ENCODE measurements around the gene NLRP10.

NLRP10 gene

GRCh38 chr11:7967826-7968225 lies 2.6 kb upstream of the NLRP10 start:
- H3K4me3 ChIP-seq (ENCODE audit: low read depth, low read length): no peak overlapping the region
- TF ChIP-seq CTCF (IDR thresholded peaks at IDR 0.05; ENCODE audit: borderline replicate concordance, insufficient read depth, low read depth, low read length): no peak

- TF ChIP-seq CTCF (IDR thresholded peaks at IDR 0.05; ENCODE audit: borderline replicate concordance, insufficient read depth, low read depth, low read length): no peak
- no peak overlapping the region for H3K4me3 ChIP-seq (ENCODE audit: low read depth, low read length)
These were observed 1.9 kb upstream of the NLRP10 start for GRCh38 chr11:7967097-7967496.

- no peak overlapping the region for H3K4me3 ChIP-seq (ENCODE audit: low read depth, low read length)
- TF ChIP-seq CTCF (IDR thresholded peaks at IDR 0.05; ENCODE audit: borderline replicate concordance, insufficient read depth, low read depth, low read length): no peak
These were observed 374 bp downstream of the NLRP10 start for GRCh38 chr11:7964873-7965272.

- no peak overlapping the region for H3K4me3 ChIP-seq (ENCODE audit: low read depth, low read length)
- no peak for TF ChIP-seq CTCF (IDR thresholded peaks at IDR 0.05; ENCODE audit: borderline replicate concordance, insufficient read depth, low read depth, low read length)
These were observed 986 bp downstream of the NLRP10 start for GRCh38 chr11:7964261-7964660.

GRCh38 chr11:7955191-7955590 lies 10.1 kb downstream of the NLRP10 start:
- no peak for TF ChIP-seq CTCF (IDR thresholded peaks at IDR 0.05; ENCODE audit: borderline replicate concordance, insufficient read depth, low read depth, low read length)
- H3K4me3 ChIP-seq (ENCODE audit: low read depth, low read length): no peak overlapping the region

- TF ChIP-seq CTCF (IDR thresholded peaks at IDR 0.05; ENCODE audit: borderline replicate concordance, insufficient read depth, low read depth, low read length): no peak
These were observed 15.3 kb downstream of the NLRP10 start for GRCh38 chr11:7949934-7950333.

GRCh38 chr11:7944123-7944522 lies 21.1 kb downstream of the NLRP10 start:
- TF ChIP-seq CTCF (IDR thresholded peaks at IDR 0.05; ENCODE audit: borderline replicate concordance, insufficient read depth, low read depth, low read length): no peak
- no peak overlapping the region for H3K4me3 ChIP-seq (ENCODE audit: low read depth, low read length)

More at GRCh38 chr11:7949934-7950333, 15.3 kb downstream of the NLRP10 start:
- H3K4me3 ChIP-seq (ENCODE audit: low read depth, low read length): no peak overlapping the region

Data from GM12875 (cell line).